Brain microvascular endothelial cell (primary cell): ENCODE measurements around the gene BCAN.

Experiments
- DNase-seq: peaks from one replicate; pipeline ENCODE4 v3.0.0-alpha.2; 2020
- H3K27ac ChIP-seq: fragments of 250-450 bp; sonication (Bioruptor Pico); 2 replicates; pipeline ENCODE4 v1.5.1; 2020; ENCODE audit warnings: mild to moderate bottlenecking, moderate library complexity
- H3K27me3 ChIP-seq: fragments of 250-450 bp; sonication (Bioruptor Pico); replicated peaks from 2 replicates; pipeline ENCODE4 v1.5.1; 2020; ENCODE audit warnings: mild to moderate bottlenecking
- H3K36me3 ChIP-seq: fragments of 250-450 bp; sonication (Bioruptor Pico); replicated peaks from 2 replicates; pipeline ENCODE4 v1.5.1; 2020; ENCODE audit warnings: mild to moderate bottlenecking
- H3K4me3 ChIP-seq: 2 replicates; pipeline ENCODE4 v1.5.1; 2011; ENCODE audit warnings: low read depth, mild to moderate bottlenecking, control low read depth, low read length, moderate library complexity
- CTCF ChIP-seq: IDR thresholded peaks from 2 replicates; pipeline ENCODE4 v1.5.1; 2011; ENCODE audit warnings: low read depth, mild to moderate bottlenecking, moderate library complexity, low read length, control low read depth, inconsistent platforms; ENCODE audit errors: missing control alignments
- in situ Hi-C: cut with HindIII; loops from 2 replicates; pipeline ENCODE4 v1.10.0; 2017; ENCODE audit warnings: low sequenced_read_pairs, low pct_ligation_motif_present

BCAN gene

GRCh38 chr1:156666862-156667609 is 25.1 kb downstream of the BCAN start:
- H3K36me3 ChIP-seq = no peaks in the 10 kb centered on the region
- H3K4me3 ChIP-seq = no peak overlapping the region
- in situ Hi-C loops = no loop called here
- DNase-seq = no peak
- TF ChIP-seq CTCF = no peak
- no peaks in the 10 kb centered on the region for H3K27me3 ChIP-seq
- H3K27ac ChIP-seq = no peak overlapping the region

- no peaks in the 10 kb centered on the region for H3K27me3 ChIP-seq
Measured at GRCh38 chr1:156667610-156667967, 25.7 kb downstream of the BCAN start.

GRCh38 chr1:156667968-156668709 is 26.2 kb downstream of the BCAN start:
- Histone ChIP-seq H3K36me3 (peaks cover 3% of the 10 kb centered on the region), H3K27ac (no peak overlapping the region), H3K27me3 (no peaks in the 10 kb centered on the region), H3K4me3 (no peak overlapping the region)
- in situ Hi-C loops = no loop called here
- no peak for TF ChIP-seq CTCF
- no peak for DNase-seq

More at GRCh38 chr1:156667610-156667967, 25.7 kb downstream of the BCAN start:
- no peak for TF ChIP-seq CTCF
- H3K4me3 ChIP-seq = no peak overlapping the region
- in situ Hi-C loops = no loop called here
- no peaks in the 10 kb centered on the region for H3K36me3 ChIP-seq
- no peak overlapping the region for H3K27ac ChIP-seq
- no peak for DNase-seq

- DNase-seq = no peak
- Histone ChIP-seq H3K4me3 (no peak overlapping the region), H3K27me3 (no peaks in the 10 kb centered on the region), H3K27ac (no peak overlapping the region), H3K36me3 (peaks cover 7% of the 10 kb centered on the region)
- in situ Hi-C loops = no loop called here
- TF ChIP-seq CTCF = no peak
Measured at GRCh38 chr1:156668801-156669637, 27.1 kb downstream of the BCAN start.

- Histone ChIP-seq H3K36me3 (peaks cover 7% of the 10 kb centered on the region), H3K27me3 (no peaks in the 10 kb centered on the region), H3K4me3 (no peak overlapping the region), H3K27ac (no peak overlapping the region)
- in situ Hi-C loops = no loop called here
- no peak for TF ChIP-seq CTCF
- no peak for DNase-seq
Measured at GRCh38 chr1:156669794-156670193, 27.9 kb downstream of the BCAN start.
